ENCODE measurements around the gene SAPCD2.

Gene SAPCD2

DNA sequence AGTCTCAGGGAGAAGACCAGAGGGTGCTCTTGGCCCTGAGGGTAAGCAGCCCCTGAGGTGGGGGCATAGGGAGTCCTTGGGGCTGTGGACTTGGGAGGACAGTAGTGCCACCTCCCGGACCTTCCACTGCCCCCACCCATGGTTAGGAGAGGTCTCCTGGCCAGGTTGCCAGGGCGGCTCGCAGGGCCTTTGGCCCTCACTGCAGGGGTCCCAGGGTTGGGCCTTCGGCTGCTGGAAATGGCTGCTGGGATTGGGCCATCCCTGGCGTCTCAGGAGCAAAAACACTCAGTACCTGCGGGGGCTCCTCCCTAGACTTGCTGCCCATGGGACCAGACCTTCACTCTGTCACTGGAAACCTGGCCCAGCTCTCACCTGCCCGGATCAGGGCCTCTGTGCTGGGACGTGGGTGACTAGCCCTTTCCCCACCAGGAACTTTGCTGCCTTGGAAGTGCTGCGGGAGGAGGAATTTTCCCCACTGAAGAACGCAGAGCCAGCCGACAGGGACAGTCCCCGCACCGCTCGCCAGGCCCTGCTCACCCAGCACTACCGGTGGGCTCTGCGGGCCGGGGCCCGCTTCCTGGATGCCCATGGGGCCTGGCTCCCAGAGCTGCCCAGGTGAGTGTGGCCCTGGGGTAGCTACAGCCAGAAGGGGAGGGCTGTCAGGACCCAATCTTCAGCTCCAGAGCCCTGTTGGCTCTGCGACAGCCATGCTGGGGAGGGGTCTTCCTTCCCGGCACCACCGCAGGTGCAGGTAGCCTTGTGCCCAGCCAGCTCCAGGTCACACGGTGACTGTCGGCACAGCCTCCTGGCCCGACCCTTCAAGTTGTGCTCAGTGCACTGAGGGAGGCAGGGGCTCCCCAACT is 10.1 kb upstream of the SAPCD2 start:
- DNase-seq: no peak

DNA sequence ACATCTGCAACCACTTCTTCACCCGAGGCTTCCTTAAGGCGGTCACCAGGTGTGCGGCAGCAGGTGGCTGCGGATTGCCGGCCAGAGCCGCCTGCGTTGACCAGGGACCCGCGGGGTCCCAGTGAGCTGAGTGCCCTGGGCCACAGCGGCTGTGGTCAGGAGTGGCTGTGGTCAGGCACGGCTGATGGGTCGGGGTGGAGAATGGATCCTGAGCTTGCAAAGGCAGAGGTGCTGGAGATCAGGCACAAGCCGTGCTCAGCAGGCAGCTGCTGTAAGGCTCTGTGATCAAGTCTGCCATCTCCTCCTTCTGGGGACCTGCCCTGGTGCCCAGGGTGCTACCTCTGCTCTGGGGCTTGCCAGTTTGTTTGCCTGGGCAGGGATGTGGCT is 9.0 kb upstream of the SAPCD2 start:
- DNase-seq: no peak

DNA sequence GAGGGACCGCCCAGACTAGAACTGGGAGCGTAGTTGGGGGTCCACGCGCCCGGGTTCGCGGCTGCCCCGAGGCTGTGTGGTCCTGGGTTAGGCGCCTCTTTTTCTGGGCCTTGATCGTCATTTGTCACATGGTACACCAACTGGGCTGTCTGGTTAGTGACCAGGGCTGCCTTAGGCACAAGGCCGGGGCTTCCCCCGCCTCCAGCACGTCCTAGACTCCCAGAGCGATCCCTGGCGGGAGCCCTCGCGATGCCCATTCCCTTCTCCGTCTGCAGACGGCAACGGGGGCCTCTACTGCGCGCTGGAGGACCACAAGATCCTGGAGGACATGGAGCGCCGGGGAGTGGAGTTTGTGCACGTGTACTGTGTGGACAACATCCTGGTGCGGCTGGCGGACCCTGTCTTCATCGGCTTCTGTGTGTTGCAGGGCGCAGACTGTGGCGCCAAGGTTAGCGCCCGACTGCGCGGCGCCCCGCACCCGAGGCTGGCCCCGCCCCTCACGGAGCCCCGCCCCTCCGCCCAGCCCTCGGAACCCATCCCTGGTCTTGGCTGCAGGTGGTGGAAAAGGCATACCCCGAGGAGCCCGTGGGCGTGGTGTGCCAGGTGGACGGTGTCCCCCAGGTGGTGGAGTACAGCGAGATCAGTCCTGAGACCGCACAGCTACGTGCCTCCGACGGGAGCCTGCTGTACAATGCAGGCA is 8.5 kb upstream of the SAPCD2 start:
- DNase-seq: no peak

DNA sequence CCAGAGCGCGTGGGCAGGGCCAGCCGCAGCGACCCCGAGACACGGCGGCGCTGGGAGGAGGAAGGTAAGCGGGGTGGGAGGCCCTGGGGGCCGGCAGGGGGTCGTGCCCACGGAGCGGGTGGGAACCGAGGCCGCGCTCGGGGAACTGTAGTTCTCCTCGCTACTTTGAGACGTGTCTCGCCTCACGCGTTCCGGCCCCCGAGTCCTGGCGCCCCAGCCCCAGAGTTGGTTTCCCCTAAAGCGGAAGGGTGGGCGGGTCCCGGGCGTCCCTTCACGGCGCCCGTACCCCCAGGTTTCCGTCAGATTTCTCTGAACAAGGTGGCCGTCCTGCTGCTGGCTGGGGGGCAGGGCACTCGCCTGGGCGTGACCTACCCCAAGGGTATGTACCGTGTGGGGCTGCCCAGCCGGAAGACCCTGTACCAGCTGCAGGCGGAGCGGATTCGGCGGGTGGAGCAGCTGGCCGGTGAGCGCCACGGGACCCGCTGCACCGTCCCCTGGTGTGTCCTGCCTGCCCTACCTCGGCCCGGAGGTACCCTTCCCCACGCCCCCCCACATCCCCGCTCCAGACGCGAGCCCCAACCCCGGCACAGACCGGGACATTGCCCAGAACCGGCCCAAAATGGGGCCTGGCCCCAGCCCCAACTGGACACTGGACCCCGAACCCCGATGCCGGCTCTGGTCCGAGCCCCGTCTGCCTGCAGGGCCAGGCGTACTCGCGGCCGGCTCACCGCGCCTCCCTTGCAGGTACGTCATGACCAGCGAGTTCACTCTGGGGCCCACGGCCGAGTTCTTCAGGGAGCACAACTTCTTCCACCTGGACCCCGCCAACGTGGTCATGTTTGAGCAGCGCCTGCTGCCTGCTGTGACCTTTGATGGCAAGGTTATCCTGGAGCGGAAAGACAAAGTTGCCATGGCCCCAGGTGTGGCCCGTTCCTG is 7.7 kb upstream of the SAPCD2 start:
- peak; percentile 58 for DNase-seq

DNA sequence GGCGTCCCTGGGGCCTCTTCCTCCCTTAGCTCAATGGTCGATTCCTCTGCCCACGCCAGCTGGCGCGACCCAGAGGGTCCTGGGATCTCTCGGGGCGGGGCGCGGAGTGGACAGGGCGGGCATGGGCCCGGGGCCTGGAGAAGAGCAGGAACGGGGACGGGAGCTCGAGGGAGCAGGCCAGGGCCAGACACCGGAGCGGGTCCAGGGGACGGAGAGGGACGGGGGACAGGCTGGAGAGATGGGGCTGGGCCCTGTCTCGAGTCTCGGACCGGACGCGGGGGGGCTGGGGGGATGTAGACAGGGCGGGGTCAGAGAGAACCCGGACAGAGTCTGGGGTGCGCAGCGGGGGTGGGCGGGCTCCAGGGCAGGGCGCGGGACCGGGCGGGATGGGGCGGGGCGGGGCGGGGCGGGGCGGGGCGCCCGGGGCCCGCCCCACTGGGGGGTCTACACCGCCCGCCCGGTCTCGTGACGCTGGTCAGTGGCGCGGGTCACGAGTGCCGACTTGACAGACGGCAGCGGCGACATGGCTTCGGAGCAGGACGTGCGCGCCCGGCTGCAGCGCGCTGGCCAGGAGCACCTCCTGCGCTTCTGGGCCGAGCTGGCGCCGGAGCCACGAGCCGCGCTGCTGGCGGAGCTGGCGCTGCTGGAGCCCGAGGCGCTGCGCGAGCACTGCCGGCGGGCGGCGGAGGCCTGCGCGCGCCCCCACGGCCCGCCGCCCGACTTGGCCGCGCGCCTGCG is 6.8 kb upstream of the SAPCD2 start, which contains the start of gene UAP1L1:
UAP1L1 (plus strand) TSS at position 508 of the 738 bp plus-strand sequence; CDS start at position 524, 16 bp downstream.
- DNase-seq: peak; percentile 81

DNA sequence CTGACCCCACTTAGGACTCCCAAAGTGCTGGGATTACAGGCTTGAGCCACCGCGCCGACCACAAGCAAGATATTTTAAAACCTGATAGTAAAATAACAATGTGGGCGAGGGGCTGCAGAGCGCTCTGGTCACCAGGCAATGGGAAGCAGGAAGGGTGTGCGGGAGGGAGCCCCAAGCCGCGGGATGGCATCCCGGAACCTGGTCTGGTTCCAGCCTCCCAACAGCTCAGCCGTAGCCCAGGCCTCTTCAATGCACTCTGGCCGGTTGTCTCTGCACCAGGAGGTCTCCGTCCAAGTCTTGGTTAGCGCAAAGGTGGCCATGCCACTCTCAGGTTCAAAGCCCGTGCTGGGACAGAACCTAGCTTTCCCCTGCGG is 6.3 kb upstream of the SAPCD2 start:
- no peak for DNase-seq

DNA sequence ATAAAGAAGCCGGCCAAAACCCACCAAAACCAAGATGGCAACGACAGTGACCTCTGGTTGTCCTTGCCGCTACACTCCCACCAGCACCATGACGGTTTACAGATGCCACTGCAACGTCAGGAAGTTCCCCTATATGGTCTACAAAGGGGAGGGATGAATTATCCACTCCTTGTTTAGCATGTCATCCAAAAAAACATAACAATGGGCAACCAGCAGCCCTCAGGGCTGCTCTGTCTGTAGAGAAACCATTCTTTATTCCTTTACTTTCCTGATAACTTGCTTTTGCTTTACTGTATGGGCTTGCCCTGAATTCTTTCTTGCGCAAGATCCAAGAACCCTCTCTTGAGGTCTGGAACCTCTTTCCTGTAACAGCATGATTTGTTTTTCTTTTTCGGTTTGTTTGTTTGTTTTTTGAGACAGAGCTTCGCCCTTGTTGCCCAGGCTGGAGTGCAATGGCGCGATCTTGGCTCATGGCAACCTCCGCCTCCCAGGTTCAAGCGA is 5.0 kb upstream of the SAPCD2 start:
- DNase-seq: no peak

DNA sequence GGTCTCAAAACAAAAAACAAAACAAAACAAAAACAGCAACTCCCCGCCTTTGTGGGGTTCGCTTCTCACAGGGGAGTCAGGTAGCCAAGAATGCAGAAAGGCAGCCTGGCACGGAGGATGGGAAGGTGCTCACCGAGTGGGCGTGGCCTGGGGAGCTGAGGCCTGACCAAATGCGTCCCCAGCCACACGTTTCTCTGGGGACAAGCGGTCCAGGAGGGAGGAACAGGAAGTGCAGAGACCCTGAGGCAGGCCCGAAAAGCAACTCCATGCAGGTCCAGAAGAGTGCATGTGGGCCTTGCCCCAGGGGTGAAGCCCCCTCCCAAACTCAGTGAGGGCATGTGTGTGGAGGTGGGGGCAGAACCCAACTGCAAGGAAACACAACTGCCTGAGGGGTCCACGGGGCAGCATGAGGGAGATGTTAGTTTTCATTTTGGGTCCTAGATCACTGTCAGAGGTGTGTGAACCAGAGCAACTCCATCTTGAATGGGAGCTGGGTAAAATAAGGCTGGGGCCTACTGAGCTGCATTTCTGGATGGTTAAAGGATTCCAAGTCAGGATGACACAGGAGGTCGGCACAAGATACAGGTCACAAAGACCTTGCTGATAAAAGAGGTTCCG is 4.4 kb upstream of the SAPCD2 start:
- no peak for DNase-seq

DNA sequence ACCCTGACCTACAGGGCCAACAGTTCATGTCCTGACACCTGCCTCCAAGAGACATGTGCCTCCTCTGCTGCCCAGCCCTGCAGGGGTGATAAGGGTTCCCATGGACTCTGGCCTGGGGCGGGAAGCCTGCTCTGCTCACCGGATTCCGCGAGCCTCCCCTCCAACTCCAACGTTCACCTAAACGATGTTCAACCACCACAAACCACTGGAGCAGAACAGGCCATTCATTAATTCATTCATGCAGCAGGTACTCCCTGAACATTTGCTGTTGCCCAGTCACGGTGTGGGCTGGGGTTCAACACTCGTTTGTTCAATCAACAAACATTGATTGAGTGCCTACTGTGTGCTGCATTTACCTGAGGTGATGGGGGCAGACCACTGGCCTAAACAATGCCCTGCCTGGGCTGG is 3.6 kb upstream of the SAPCD2 start:
- DNase-seq: no peak

DNA sequence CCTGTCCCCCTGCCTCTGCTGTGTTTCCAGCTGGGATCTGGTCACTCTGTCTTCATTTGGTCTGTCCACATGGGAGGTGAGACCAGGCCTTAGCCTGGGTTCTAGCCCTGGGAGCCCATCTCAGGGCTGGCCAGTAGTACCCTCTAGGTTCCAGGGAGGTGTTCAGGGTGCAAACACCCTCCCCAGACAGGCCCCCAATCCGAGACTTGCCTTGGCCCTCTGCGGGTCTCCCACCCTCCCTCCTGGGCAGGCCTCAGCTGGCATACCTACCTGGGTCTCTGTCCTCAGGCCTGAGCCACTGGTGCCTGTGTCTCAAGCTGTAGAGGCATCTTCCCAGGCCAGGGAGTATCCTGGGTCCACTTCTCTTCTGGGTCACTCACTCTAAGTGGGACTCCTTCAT is 925 bp upstream of the SAPCD2 start:
- no peak for DNase-seq

DNA sequence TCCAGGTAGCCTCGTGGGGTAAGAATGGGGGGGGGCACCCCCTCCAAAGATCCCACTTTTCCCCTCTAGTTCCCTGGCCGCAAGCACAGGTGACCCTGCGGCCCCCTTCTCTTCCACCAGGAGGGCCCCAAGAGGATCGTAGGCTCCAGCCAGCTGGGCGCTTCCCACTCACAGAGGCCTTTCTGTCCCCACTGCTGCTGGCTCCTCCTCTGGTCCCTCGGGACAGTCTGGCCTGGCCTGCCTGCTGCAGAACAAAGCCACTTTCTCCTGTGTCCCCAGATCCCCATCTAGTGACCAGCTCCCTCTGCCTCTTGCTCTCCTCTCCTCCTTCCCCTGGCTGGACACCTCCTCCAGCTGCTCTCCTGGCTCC is 534 bp upstream of the SAPCD2 start:
- DNase-seq: peak; percentile 41

DNA sequence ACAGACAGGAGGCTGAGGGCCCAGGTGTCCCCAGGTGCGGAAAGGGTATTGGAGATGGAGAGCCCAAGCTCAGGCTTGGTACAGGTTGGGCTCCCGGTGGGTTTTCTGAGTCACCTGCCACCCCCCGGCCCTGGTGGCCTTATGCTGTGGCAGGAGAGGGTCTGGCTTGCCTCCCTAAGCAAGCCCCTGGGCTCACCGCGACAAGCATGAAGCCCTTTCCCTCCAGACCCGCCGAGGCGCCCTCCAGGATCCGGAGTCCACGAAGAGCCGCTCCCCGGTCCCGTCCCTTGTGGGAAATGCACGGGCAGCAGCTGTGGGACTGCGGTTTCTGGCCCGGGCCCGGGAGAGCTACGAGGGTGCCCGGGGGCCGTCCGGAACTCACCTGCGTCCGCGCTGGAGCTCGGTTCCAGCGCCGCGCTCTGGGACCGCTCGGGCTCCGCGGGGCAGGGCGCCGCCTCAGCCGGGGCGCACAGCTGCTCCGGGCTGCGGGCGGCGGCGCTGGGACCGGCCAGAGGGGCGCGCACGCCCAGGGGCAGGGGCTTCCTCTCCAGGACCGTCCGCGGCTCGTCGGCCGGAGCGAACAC is 757 bp downstream of the SAPCD2 start:
- DNase-seq: no peak

DNA sequence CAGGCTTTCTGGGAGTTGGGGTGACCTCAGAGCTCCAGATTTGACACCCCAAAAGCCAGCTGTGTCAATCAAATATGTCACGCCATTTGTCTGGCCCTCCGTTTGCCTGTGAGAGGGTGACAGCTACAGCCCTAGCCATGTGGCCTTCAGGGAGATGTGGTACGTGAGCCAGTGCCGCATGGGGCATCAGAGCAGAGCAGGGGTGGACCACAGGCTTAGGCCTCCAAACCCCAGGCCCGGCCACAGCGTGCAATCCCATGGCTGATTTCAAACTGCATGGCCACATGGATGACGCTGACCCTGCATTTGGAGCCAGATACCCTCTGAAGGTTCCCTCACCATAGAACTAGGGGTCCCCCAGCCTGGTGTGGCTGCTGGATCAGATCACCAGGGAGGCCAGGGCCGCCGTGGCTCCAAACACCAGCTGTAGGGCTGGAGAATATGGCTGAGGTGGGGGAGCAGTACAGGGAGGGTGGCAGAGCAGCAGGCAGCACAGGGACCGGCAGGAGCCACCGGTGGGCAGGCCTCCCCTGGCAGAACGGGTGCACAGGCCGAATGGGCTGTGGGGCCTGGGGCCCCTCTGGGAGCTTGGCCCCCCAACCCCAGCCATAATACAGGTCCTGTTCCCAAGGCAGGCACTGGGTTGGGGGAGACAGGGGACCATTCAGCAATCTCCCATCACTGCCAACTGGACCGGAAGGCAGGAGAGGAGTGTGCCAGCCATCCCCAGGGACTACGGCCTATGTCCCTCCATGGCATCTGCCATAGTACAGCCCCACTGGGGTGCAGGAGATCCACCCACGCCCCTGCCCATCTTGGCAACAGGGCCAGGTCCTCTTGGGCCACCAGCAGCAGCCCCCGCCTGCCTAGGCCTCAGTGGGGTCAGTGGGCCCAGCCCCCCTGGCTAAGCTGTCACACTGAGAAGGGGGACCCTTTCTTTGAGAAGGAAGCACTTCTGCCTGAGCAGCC is 1.5 kb downstream of the SAPCD2 start:
- no peak for DNase-seq

DNA sequence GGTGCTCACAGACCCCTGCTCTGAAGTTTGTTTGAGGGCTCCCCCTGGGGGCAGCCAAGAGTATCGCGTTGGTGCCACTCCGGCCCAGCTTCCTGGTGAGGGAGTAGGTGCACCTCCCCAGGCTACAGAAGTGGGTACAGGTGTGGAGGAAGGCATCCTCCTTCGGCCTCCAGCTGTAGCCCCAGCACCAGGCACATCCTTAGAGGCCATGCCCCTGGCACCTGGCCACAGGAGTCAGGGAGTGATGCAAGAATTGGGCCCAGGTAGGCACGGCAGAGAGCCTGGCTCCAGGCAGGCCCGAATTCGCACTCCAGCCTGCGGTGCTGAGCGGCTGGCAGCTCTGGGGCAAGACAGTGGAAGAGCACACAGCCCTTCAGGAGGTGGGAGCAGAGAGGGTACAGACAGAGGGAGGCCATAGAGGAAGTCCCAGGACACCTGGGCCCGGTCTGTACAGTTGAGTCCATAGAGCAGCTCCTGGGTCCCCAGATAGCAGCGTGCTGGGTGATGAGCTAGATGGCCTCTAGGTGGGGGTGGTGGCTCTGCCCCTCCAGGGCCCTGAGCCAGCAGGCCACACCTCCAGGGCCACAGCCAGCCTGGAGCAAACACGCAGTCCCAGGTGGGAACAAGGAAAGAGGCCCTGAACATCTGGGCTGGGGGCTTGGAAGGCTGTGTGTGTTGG is 2.4 kb downstream of the SAPCD2 start:
- peak; percentile 92 for DNase-seq

DNA sequence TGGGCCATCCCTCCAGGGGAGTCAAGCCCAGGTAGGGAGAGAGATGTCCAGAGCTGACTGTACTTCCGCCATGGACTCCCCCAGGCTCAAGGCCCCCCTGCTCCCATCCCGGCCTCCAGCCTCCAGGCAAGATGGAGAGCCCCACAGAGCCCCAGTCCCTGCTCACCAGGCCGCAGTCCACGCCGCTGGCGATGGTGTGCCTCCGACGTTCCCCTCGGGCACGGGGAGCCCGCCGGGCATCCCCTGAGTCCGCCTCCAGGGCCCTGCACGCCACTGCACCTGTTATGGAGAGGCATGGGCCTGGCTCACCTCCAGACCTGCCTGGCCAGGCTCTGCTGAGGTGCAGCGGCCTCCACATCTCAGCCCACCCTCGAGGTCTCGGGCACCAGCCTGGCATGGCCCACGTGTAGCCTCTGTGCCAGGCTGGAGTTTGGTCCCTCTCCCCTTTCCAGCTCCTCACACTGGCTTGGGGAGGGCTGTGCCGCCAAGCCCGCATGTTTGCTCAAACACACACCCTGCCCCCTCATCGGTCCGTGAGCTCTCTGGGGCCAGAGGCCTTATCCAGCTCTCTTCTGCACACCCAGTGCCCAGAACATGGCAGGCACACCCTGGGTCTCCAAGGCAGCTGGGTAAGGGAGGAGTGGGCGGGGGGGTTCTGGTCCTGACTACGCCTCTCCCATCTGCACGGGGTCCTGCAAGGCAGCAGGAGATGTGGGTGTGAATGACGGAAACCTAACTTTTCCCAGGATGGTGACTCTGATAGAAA is 4.1 kb downstream of the SAPCD2 start:
- no peak for DNase-seq

DNA sequence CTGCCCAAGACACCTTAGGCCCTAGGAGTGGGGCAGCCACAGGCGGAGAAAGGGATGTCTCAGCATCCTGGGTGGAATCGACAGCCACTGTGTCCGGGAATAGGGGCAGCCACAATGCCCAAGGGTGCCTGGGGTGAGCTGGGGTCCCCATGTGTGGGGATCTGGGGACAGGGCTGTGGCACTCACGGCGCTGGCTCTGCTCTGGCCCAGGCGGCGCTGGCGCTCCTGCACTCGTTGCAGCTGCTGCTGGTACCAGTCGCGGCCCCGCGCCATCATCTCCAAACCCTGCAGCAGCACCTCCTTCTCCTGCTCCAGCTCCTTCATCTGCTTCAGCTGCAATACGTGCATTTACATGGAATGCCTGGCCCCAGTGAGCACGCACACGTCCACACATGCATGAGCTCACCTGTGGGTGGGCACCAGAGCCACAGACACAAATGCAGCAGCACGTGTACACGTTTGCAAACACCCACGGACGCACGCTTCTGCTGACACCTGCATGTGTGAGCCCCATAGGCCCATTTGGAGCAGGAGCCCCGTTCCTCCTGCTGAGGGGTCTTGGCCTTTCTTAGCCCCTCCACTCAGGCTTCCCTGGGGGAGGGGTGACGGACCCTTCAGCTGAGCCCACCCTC is 4.9 kb downstream of the SAPCD2 start:
- no peak for DNase-seq

DNA sequence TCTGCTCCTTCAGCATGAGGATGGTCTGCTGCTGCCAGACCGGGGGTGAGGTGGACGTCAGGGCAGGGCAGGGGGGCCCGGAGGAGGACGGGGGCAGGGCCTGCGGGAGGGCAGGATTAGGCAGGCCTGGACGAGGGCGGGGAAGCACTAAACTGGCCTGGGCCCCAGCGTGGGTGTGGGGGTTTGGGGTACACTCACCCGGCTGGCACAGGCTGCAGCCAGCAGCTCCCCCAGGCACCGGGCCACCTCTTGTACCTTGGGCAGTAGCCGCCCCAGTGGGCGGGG is 5.5 kb downstream of the SAPCD2 start:
- DNase-seq: no peak

DNA sequence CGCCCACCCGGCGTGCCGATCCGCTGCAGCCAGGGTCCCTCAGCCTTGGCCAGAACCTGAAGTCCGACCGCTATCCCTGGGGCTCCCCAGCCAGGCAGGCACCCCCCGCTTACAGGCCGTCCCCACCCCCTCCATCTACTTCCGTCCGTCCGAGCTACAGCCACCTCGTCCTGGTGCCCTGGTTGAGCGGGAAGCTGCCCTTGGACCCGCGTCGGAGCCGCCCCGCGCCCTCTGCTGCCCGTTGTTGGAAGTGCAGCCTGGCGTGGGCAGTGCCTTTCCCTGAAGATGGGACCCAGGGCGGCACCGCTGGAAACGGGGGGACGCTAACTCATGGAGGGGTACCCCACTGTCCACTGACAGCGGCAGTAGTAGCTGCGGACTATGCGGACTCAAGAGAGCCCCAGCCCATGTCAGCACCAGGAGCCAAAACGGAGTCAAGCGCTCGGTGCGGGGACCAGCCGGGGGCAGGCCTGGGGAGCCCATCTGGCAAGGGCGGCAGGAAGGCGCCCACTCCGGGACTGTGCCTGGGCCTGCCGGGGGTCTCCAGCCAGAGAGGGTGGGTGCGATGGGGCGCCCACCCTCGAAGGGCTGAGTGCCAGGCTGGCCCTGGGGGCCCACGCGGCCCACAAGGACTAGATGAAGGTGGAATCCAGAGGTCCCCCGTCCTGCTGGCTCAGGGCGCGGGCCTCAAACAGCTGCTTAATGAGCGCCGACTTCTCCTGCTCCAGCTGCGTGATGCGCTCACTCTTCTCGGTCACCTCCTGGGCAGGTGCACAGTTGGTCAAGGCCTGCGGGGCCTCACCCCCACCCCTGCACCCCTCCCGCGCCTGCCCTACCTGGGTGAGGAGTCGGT is 6.1 kb downstream of the SAPCD2 start:
- DNase-seq: peak; percentile 66
